B cell (primary cell): ENCODE data around the gene CLSTN2.

ENCODE experiments used
- EZH2 ChIP-seq: IDR thresholded peaks from 2 replicates; pipeline ENCODE4 v1.6.1; 2012; ENCODE audit warnings: borderline replicate concordance, low read depth, mild to moderate bottlenecking, moderate library complexity, low read length; ENCODE audit not compliant: insufficient read depth, poor library complexity, severe bottlenecking
- TF ChIP-seq, protein P1 (sequence below): fragments of 200-600 bp; IDR thresholded peaks from one replicate; pipeline ENCODE4 v1.8.0; 2022; ENCODE audit warnings: antibody characterized with exemption, mild to moderate bottlenecking

DNA sequence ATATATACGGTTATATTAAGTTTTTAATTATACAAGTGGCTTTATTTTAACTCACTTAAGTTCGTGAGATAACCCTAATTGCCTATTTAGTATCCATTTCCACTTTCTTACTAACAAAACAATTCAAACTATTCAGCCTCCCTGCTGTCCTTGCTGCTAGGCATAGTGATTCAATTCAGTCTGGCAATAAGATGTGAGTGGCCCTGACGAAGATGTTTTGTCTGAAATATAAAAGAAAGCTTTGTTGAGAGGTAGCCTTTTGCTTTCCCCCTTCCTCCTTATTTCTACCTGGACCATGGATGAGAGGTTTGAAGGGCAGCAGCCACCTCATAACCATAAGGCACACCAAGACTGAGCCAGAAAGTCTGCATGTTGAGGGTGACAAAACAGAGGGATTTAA lies 653.6 kb downstream of the CLSTN2 start:
- TF ChIP-seq, protein P1, sequence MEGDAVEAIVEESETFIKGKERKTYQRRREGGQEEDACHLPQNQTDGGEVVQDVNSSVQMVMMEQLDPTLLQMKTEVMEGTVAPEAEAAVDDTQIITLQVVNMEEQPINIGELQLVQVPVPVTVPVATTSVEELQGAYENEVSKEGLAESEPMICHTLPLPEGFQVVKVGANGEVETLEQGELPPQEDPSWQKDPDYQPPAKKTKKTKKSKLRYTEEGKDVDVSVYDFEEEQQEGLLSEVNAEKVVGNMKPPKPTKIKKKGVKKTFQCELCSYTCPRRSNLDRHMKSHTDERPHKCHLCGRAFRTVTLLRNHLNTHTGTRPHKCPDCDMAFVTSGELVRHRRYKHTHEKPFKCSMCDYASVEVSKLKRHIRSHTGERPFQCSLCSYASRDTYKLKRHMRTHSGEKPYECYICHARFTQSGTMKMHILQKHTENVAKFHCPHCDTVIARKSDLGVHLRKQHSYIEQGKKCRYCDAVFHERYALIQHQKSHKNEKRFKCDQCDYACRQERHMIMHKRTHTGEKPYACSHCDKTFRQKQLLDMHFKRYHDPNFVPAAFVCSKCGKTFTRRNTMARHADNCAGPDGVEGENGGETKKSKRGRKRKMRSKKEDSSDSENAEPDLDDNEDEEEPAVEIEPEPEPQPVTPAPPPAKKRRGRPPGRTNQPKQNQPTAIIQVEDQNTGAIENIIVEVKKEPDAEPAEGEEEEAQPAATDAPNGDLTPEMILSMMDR, result no peak
- no peak for TF ChIP-seq EZH2
